HG03469 (cell line): Measurements from ENCODE around the gene B3GAT1.
"Not testable (repeated sequence)": the region's sequence is repeated elsewhere in the genome, so short reads cannot be mapped to it uniquely, and the experiment has no call there.

Source experiments
- ATAC-seq: cut with Tn5 transposase; IDR thresholded peaks from one replicate; pipeline ENCODE4 v1.9.1; 2021; ENCODE audit warnings: mild to moderate bottlenecking, moderate library complexity, moderate number of reproducible peaks; ENCODE audit not compliant: unreplicated experiment

The B3GAT1 gene

DNA sequence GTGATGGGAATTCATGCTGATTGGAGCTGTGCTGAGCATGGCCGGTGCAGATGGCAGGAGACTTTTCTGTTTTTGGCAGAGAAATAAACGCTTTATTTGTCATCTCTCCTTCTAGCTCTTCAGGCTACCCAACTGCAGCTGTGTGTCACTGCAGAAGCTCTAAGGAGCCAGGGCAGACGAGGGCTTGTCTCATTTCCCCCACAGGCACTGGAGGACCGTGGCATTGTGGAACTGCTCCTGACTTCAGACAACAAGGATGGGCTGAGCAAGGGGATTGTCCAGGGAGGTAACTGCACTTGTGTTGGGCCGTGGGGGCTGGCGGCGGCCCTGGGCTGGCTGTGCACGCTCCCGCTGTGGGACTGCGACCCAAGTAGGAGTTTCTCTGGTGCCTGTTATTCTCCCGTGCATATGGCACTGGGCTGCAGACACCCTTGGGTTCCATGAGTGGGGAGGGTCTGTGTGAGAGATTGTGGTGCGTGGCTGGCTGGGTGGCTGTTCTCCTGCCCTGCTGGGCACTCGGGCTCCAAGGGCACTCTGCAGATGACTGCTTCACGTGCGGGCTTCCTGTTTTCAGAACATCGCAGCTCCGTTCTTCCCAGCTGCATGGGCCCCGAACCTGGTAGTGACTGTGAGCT lies 53.1 kb downstream of the B3GAT1 start:
- no peak for ATAC-seq

DNA sequence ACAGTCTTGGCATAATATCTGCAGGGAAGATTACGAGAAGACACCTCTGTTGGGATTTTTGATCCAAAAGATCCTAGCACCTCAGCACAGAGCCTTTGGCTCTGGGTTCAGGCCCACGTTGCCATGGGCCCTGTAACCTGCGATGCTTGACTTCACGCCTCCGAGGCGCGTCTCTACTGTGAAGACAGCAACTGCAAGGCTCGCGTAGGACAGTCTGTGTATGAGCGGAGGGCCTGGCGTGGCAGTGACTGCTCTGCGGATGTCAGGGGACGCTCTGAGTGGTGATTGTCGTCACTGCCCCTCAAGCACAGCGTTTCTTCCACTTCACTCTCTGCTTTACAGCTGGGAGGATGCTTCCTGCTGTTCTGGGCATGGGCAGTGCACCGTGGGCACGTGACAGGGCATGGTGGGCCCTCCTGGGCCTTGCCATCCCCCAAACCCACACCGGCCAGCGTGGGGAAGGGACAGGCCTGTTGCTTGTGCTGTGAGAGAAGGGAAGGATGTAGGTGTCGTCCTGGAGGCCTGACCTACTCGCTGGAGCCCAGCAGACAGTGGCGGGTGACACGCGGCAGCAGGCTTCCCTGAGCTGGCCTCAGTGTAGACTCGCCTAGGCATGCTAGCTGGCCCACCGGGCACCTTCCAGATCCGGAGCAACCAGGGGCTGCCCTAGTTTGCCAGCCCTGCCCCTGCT lies 53.7 kb downstream of the B3GAT1 start:
- no peak for ATAC-seq

DNA sequence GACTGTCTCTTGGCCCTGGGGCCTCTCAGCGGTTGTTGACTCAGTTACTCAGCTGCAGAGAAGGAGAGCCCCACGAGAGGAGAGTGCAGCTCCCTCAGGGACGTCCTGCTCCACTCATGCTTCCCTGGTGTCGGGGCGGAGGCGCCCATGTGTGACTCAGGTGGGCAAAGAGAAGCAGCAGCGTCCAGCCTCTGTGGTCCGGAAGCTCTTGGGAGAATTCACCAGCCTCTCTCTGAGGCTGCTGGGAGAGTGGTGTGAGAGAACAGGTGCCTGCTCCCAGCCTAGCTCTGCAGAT lies 54.5 kb downstream of the B3GAT1 start:
- no peak for ATAC-seq

DNA sequence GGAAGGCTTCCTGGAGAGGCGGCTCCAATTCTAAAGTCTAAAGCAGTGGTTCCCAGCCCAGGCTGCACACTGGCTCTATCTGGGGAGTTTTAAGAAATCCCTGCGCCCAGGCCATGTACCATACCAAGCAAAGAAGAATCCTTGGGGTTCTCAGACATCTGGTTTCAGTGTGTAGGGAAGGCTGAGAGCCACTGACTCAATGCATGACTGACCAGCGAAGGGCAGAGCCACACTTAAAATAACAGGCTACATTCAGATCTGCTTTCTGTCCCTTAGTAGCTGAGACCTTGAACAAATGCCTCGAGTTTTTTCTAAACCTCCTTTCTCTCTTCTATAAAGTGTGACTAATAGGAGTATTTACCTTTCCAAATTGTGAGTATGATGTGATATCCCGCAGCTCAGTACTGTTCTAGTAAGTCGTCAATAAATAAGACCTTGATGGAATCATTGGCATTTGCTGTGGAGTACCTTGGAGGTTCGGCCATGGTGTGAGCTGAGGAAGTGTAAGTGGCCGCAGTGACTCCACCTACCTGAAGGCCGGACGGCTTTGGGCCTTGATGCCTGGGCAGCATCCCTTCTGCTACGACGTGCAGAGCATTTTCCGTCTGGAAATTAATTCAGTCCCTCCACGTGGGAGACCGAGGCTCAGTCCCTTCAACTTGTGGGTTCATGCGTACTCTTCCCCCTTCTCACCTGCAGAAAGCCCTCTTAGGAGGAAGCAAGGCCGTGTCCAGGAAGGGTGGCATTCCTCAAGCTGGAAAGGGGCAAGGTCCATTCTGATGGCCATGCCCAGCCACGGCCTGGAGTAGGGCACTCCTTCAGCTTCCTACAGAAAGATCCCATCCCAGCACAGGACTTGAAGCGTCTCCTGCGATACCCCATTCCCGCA lies 55.1 kb downstream of the B3GAT1 start:
- ATAC-seq, result no peak

DNA sequence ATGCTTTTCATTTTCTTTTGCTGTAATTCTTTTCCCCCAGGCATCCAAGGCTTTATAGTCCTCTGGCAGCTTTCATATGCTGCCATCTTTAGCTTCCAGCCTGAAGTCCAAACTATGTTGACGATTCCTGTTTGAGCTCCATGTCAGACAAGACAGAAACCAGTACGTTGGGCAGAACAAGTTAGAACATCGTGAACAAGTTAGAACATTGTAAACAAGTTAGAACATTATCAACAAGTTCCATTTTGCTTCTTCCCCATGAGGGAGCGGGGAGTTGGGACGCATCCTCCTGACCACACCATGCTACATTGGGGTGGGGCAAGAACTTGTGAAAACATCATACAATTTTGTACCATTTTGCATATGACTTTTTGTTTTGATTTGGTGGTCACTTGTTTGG lies 56.4 kb downstream of the B3GAT1 start:
- no peak for ATAC-seq

DNA sequence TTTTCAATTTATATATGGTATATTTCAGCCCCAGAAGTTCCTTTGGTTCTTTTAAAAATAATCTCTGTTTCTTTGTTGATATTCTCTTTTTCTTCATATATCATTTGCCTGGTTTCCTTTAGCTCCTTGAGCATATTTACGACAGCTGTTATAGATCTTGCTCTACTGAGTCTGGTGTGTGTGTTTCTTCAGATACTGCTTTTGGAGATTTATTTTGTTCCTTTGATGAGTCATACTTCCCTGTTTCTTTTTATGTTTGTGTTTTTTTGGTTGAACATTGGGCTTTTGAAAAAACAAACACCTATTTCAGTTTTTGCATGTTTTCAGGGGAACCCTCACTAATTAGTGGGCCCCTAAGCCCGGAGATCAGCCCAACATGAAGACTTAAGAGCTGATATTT lies 56.9 kb downstream of the B3GAT1 start:
- no peak for ATAC-seq

DNA sequence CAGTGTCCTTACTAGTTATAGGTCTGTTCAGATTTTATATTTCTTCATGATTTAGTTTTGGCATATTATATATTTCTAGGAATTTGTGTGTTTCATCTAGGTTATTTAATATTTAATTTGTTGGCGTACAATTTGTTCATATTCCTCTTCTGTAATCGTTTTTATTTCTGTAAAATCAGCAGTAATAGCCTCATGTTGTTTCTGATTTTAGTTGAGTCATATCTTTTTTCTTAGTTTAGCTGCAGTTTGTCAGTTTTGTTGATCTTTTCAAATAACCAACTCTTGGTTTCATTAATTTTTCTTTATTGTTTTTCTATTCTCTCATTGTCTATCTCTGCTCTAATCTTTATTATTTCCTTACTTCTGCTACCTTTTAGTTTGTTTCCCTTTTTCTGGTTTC lies 59.9 kb downstream of the B3GAT1 start:
- ATAC-seq, result no peak

DNA sequence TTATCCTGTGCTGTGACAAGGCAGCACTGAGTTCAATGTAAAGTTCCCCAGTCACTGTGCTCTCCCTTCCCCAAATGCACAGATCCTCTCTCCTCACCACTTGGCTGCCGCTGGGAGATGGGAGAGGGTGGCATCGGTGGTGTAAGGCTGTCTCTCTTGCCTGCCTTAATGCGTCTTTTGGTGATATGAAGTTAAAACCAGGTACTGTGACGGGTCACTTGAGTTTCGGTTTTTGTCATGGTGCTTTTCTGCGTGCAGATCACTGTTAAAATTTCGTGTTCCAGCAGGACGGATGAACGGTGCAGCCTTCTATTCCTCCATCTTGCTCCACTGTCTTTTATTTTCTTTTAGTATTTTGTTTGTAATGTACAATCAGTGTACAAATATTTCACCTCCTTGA lies 61.7 kb downstream of the B3GAT1 start:
- ATAC-seq, result peak; percentile 85

DNA sequence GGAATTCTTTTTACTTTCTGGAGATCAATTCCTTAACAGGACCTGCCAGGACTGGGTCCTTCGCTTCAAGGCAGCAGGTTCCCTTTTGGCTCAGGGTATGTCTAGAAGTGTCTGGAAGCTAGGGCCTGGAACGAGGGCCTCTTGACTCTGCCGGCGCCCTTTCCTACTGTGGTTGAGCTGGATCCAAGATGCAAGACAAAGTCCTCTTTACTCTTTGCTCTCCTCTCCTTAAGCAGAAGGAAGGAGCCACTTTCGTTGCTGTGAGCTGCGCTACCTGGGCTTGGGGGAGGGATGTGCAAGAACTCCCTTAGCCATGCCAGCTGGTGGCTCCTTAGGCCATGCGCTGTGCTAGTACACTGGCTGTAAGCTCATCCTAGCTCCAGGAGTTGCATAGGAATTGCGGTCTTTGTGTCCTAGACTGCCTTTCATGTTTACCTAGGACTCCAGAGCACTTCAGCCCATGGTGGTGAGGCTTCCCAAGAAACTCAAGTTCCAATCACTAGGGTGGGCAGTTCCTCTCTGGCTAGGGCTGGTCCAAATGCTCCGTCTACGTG lies 62.2 kb downstream of the B3GAT1 start:
- ATAC-seq, result no peak

DNA sequence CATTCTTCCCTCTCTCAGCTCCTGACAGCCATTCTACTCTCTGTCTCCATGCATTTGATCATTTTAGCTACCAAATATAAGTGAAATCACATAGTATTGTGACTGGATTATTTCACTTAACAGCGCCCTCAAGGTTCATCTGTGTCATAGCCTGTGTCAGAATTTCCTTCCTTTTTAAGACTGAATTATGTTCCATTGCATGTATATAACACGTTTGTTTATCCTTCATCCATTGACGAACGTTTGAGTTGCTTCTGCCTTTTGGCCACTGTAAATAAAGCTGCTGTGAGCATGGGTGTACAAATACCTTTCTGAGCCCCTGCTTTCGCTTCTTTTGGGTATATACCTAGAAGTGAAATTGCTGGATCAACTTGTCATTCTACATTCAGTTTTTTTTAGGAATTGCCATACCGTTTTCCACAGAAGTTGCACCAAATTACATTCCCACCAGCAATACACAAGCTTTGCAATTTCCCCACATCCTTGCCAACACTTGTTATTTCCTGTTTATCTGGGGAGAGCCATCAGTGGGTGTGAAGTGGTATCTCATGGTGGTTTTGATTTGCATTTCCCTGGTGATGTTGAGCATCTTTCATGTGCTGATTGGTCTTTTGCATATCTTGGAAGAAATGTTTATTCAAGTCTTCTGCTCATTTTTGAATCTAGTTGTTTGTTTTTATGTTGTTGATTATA lies 62.8 kb downstream of the B3GAT1 start:
- peak; percentile 46 for ATAC-seq

DNA sequence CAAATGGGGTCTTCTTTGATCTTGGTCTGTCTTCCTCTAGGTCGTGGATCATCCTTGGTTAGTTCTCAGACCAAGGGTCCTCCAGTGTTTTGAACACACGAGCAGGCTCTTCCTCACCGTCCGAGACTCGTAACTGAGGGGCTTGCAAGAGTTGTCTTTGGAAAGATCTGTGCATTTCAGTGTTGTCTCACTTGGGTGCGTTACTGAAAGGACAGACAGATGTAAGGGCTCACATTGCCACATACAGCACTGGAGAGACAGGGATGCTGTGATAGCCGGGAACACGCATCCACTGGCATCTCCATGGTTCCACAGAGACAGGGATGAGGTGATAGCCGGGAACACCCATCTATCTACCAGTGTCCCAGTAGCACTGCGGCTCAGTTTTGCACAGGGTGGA lies 64.6 kb downstream of the B3GAT1 start:
- no peak for ATAC-seq

DNA sequence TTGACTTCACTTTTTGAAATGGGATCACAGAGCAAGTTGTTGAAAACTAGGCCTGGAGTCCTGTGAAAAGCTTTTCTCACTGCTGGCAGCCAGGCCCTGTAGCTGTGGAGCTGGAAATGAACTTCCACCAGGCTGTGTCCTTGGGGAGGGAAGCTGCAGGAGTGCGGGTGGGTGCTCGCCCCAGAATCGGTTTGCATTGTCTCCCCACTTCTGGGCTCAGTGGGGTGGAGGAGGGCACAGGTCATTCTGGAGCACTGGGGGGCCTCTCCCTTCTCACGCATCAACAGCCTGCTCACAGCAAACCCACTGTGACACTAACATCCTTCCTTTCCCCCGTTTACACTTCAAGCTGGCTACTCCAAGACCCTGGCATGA lies 65.1 kb downstream of the B3GAT1 start:
- no peak for ATAC-seq

DNA sequence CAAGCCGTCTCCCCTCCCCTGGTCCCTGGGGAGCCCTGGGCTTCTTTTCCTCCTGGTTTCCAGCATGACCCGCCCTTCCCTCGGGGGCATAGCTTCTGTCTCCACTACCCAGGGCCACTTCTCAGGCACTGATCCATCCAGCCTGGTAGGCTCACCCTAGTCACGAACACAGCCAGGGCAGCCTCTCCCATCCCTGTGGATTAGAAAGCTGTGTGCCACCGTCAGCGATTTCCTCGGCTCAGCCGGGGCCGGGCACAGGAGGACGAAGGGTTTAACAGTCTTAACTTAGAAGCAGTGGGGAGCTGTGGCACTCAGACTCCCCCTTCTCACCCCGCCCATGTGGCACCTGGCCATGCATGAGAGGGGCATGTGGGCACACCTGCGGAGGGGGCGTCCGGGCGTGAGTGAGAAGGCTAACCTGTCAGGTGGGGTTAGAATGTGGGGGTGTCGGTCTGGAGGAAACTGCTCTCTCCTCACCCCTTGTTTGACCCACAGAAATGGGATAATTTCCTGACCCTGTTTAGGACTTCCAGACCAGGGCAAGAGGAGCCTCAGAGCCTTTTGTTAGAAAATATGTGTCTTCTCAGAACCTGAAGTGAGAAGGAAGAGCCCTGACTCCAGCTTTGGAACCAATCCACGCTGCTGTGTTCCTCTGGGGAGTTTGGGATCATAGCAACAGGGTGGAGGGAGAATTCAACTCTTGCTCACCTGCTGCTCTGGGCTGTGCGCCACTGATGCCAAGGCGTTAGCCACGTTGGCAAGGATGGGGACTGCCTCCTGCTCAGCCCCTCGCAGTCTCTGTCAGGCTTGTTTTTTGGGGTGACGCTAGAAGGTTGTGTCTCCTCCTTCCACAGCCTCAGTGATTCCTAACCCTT lies 65.7 kb downstream of the B3GAT1 start:
- ATAC-seq, result no peak

DNA sequence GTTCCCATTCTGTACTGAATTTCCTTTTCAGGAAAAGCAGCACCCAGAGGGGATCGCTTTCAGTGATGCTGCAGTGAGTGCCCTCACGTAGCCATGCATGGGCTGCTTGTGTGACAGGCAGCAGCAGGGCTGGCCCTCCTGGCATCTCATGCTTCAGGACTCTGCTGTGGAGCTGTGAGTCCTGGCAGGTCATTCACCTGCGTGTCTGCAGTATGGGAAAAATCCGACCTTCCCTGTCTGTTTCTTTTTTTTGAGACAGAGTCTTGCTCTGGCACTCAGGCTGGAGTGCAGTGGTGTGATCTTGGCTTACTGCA lies 66.8 kb downstream of the B3GAT1 start:
- ATAC-seq, result no peak

DNA sequence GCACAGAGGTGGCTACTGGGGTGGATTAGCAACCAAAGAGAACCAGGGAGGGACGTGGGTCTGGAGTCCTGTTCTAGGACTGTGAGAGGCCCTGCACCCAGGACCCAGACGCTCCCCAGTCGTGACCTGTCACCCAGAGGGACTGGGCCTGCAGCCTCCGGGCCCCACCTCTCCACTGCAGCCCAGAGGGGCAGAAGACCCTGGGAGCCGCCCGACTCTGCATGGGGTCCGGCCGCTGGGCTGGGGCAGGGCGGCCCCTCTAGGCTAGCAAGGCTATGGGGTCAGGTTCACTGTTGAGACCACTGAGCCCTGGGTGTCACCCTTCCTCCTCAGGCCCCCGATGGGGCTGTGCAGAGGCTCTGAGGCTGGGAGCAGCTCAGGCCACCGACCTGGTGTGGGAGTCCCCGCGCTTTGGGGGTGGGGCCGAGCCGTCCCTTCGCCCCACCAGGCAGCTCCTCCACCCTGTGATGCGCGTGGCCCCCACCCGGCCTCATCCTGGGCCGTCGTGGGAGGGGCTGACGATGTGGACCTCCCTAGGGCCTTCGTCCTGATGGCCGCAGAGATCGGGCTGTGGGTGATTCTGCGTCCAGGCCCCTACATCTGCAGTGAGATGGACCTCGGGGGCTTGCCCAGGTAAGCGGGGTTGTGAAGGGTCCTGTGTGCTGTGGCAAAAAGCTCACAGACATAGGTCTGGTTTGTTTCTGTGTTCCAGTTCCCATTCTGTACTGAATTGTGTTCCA lies 67.4 kb downstream of the B3GAT1 start:
- not testable (repeated sequence) for ATAC-seq

DNA sequence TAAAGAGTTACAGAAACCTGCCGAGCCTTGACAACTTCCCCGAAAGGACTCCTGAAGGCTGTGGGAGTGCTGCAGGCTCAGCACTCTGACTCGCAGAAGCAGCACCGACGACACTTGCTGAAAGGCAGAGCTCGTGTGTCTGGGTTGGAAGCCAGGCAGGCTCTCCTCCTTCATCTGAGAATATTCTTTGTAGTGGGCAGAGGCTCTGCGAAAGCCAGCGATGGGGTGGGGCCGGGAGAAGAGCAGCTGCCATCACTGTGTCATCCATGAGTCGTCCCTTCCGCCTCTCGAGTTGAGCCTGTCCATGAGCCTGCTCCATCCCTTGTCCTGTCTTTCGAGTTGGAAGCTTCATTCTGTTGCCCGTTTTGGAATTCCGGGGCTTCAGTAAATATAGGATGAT lies 68.4 kb downstream of the B3GAT1 start:
- no peak for ATAC-seq

DNA sequence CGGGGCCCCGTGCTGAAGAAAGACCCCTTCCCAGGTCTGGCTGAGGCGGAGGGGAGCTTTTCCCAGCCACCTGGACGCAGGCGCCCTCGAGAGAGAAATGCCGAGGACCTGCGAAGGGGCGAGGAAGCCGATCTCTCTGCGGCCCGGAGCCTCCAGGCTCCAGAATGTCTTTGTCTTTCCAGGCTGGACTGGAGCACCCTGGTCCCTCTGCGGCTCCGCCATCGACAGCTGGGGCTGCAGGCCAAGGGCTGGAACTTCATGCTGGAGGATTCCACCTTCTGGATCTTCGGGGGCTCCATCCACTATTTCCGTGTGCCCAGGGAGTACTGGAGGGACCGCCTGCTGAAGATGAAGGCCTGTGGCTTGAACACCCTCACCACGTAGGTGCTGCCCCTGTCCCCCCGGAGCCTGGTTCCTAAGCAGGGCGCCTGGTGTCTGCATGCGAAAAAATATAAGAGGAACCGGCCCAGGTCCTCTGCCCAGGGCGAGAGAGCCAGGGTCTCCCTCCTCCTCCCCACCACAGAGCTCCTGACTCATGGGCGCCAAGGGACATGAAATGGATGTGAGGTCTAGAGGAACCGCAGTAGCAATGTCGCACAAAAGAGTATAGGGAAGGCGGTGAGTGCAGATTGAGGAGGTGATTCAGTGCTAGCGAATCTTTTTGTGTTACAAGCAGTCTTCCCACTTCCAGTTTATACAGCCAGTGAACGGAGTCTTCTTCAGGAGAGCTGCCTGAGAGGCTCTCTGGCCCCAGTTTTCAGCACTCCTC lies 69.3 kb downstream of the B3GAT1 start:
- no peak for ATAC-seq

DNA sequence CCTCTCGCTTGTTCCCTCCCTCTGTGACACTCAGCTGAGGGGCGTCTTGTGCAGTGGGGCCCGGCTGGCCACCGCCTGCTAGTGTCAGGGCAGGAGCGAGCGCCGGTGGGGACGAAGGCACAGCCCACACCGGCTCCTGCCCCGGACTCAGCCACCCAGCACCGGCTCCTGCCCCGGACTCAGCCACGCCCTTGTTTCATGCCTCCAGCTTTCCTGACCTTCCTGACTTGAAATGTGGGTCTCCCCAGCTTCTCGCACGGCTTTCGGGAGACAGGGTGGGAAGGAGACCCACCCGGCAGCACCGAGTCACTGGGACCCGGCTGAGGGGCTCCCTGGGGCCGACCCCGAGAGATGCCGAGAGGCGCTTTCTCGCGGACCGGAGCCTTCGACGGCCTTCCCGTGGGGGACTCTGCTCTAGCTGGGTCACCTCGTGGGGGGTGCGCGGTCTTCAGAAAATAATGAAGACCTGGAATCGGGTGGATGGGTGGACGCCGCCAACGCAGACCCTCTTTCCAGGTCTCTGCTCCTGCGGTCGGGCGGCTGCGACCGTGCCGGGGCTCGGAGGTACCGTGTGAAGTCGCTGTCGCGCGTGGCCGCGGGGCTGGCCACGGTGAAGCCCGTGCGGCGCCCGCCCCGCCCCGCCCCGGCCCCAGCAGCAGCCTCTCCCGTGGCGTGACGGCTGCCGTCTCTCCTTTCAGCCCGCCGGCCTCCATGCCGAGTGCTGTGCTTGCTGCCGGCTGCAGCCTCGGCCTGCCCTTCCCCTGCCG lies 70.1 kb downstream of the B3GAT1 start:
- ATAC-seq, result no peak
